Mucosa of stomach (tissue), 1 donor: ENCODE measurements around the gene UBL5.
A peak's percentile ranks its signal among the peaks of the same experiment; 100 is the strongest.
"Not testable (repeated sequence)": the region's sequence is repeated elsewhere in the genome, so short reads cannot be mapped to it uniquely, and the experiment has no call there.

Source experiments
- H3K27me3 ChIP-seq: one replicate; pipeline ENCODE4 v1.7.0; 2013; ENCODE audit warnings: mild to moderate bottlenecking, low read length; ENCODE audit not compliant: control insufficient read depth, insufficient read depth
- H3K36me3 ChIP-seq: one replicate; pipeline ENCODE4 v1.7.0; 2013; ENCODE audit warnings: low read length; ENCODE audit not compliant: control insufficient read depth, insufficient read depth
- H3K4me1 ChIP-seq: one replicate; pipeline ENCODE4 v1.7.0; 2013; ENCODE audit warnings: mild to moderate bottlenecking, low read length; ENCODE audit not compliant: control insufficient read depth, insufficient read depth
- H3K4me3 ChIP-seq: one replicate; pipeline ENCODE4 v1.7.0; 2013; ENCODE audit warnings: low read length
- H3K9ac ChIP-seq: one replicate; pipeline ENCODE4 v1.7.0; 2013; ENCODE audit warnings: mild to moderate bottlenecking, low read length, moderate library complexity
- H3K9me3 ChIP-seq: one replicate; pipeline ENCODE4 v1.7.0; 2013; ENCODE audit warnings: mild to moderate bottlenecking, low read length, moderate library complexity; ENCODE audit not compliant: control insufficient read depth
- donor health status: Pancreatic carcinoma.

Gene UBL5

GRCh38 chr19:9819596-9819909 is 8.2 kb upstream of the UBL5 start:
- H3K36me3 ChIP-seq = no peaks in the 10 kb centered on the region
- no peaks in the 10 kb centered on the region for H3K27me3 ChIP-seq
- H3K9me3 ChIP-seq = no peaks in the 10 kb centered on the region
- no peak overlapping the region for H3K4me3 ChIP-seq
- no peak overlapping the region for H3K9ac ChIP-seq
- peaks cover 9% of the 10 kb centered on the region for H3K4me1 ChIP-seq

GRCh38 chr19:9820034-9820433 is 7.7 kb upstream of the UBL5 start:
- not testable (repeated sequence) for H3K27me3 ChIP-seq, H3K4me3 ChIP-seq, H3K9ac ChIP-seq, H3K9me3 ChIP-seq, H3K4me1 ChIP-seq, H3K36me3 ChIP-seq

GRCh38 chr19:9823816-9824215 is 3.9 kb upstream of the UBL5 start:
- Histone ChIP-seq H3K36me3 (no peaks in the 10 kb centered on the region), H3K4me3 (no peak overlapping the region), H3K9ac (no peak overlapping the region), H3K4me1 (peaks cover 5% of the 10 kb centered on the region), H3K27me3 (no peaks in the 10 kb centered on the region), H3K9me3 (no peaks in the 10 kb centered on the region)

- Histone ChIP-seq H3K36me3 (no peaks in the 10 kb centered on the region), H3K9ac (peak overlapping the region; percentile 89), H3K9me3 (no peaks in the 10 kb centered on the region), H3K4me1 (peaks cover 6% of the 10 kb centered on the region), H3K27me3 (no peaks in the 10 kb centered on the region), H3K4me3 (peak overlapping the region; percentile 97)
Observed at GRCh38 chr19:9828551-9829063, 889 bp downstream of the UBL5 start.

- Histone ChIP-seq H3K9me3 (no peaks in the 10 kb centered on the region), H3K27me3 (no peaks in the 10 kb centered on the region), H3K36me3 (no peaks in the 10 kb centered on the region), H3K4me3 (no peak overlapping the region), H3K9ac (no peak overlapping the region), H3K4me1 (peaks cover 9% of the 10 kb centered on the region)
Observed at GRCh38 chr19:9834307-9834725, 6.6 kb downstream of the UBL5 start.

- H3K9ac ChIP-seq = peak within 1 kb of the TSS; percentile 44
- no peaks in the 10 kb centered on the region for H3K9me3 ChIP-seq
- H3K36me3 ChIP-seq = no peaks in the 10 kb centered on the region
Observed at GRCh38 chr19:9834726-9835506, 7.2 kb downstream of the UBL5 start, which contains the start of gene PIN1. PIN1 (plus strand) TSS chr19:9835318; CDS start chr19:9835345, 27 bp downstream.

GRCh38 chr19:9835507-9835949 is 7.8 kb downstream of the UBL5 start:
- Histone ChIP-seq H3K9ac (peak overlapping the region; percentile 44), H3K4me3 (peak overlapping the region; percentile 7), H3K36me3 (no peaks in the 10 kb centered on the region), H3K27me3 (no peaks in the 10 kb centered on the region), H3K9me3 (no peaks in the 10 kb centered on the region), H3K4me1 (peaks cover 9% of the 10 kb centered on the region)

More at GRCh38 chr19:9834726-9835506, 7.2 kb downstream of the UBL5 start, which contains the start of gene PIN1:
- H3K4me1 ChIP-seq = peaks cover 9% of the 10 kb centered on the region
- no peaks in the 10 kb centered on the region for H3K27me3 ChIP-seq
- H3K4me3 ChIP-seq = peak within 1 kb of the TSS; percentile 69

GRCh38 chr19:9836021-9836420 is 8.3 kb downstream of the UBL5 start:
- Histone ChIP-seq H3K9ac (peak overlapping the region; percentile 44), H3K4me1 (peaks cover 9% of the 10 kb centered on the region), H3K9me3 (no peaks in the 10 kb centered on the region), H3K36me3 (peaks cover 2% of the 10 kb centered on the region), H3K27me3 (no peaks in the 10 kb centered on the region), H3K4me3 (peak overlapping the region; percentile 7)

GRCh38 chr19:9838324-9838723 is 10.6 kb downstream of the UBL5 start:
- no peak overlapping the region for H3K9ac ChIP-seq
- H3K27me3 ChIP-seq = no peaks in the 10 kb centered on the region
- no peak overlapping the region for H3K4me3 ChIP-seq
- peaks cover 9% of the 10 kb centered on the region for H3K4me1 ChIP-seq
- H3K9me3 ChIP-seq = no peaks in the 10 kb centered on the region
- H3K36me3 ChIP-seq = peaks cover 17% of the 10 kb centered on the region

- Histone ChIP-seq H3K9ac (no peak overlapping the region), H3K27me3 (no peaks in the 10 kb centered on the region), H3K4me1 (peaks cover 9% of the 10 kb centered on the region), H3K9me3 (no peaks in the 10 kb centered on the region), H3K4me3 (no peak overlapping the region), H3K36me3 (peaks cover 20% of the 10 kb centered on the region)
Observed at GRCh38 chr19:9839415-9839814, 11.7 kb downstream of the UBL5 start.

GRCh38 chr19:9842834-9843625 is 15.3 kb downstream of the UBL5 start:
- Histone ChIP-seq H3K27me3 (no peaks in the 10 kb centered on the region), H3K4me3 (no peak overlapping the region), H3K9me3 (no peaks in the 10 kb centered on the region), H3K9ac (no peak overlapping the region), H3K36me3 (peaks cover 20% of the 10 kb centered on the region), H3K4me1 (no peaks in the 10 kb centered on the region)

GRCh38 chr19:9843626-9844273 is 16.0 kb downstream of the UBL5 start:
- not testable (repeated sequence) for H3K4me1 ChIP-seq, H3K4me3 ChIP-seq, H3K9ac ChIP-seq, H3K9me3 ChIP-seq, H3K27me3 ChIP-seq
- peaks cover 20% of the 10 kb centered on the region for H3K36me3 ChIP-seq
